HG02885 (cell line): ENCODE measurements around the gene VIPR2.
"Not testable (repeated sequence)": the region's sequence is repeated elsewhere in the genome, so short reads cannot be mapped to it uniquely, and the experiment has no call there.

Source experiments
- ATAC-seq: cut with Tn5 transposase; IDR thresholded peaks from one replicate; pipeline ENCODE4 v1.9.1; 2021; ENCODE audit warnings: mild to moderate bottlenecking; ENCODE audit not compliant: unreplicated experiment, poor library complexity

Gene VIPR2

DNA sequence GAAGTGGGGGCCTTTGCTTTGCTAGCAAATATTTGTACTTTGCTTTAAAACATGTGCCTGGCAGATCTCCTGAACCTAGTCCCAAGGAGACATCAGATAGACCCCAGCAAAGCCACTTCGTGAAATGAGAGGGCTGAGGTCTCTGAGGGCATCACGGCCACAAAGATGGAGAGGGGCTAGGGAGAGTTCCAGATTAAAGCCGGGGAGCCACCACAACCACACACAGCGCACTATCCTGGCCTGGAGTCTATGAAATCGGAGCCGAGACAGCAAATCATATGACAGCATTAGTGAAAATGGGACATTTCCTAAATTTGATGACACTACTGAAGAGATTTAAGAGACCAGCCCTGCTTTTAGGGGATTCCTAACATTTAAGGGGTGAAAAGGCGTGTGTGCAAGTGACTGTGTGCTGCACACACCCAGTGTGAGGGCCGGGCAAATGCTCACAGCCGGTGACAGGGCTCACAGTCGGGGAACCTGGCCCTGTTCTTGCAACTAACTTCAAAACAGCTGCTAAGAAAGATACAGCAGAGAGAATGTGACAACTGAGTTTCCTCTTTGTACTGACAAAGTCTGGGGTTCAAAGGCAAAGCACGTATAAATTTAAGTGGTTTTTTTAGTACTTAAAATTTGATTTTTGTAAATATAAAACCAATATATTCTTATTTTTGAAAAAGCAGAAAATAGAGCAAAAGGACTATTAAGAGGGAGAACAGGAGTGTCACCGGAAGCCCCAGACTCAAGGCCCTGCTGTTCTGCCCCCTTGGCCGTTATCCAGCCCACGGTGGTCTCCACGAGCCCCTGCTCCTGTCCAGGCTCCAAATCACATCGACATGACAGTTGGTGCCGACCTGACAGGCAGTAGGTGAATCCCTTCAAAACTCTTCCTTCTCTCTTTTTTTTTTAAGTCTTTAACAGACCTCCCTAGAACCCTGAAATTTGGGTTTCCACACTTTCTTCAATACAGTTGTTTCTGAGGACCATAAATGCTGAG is 49.5 kb downstream of the VIPR2 start:
- no peak for ATAC-seq

DNA sequence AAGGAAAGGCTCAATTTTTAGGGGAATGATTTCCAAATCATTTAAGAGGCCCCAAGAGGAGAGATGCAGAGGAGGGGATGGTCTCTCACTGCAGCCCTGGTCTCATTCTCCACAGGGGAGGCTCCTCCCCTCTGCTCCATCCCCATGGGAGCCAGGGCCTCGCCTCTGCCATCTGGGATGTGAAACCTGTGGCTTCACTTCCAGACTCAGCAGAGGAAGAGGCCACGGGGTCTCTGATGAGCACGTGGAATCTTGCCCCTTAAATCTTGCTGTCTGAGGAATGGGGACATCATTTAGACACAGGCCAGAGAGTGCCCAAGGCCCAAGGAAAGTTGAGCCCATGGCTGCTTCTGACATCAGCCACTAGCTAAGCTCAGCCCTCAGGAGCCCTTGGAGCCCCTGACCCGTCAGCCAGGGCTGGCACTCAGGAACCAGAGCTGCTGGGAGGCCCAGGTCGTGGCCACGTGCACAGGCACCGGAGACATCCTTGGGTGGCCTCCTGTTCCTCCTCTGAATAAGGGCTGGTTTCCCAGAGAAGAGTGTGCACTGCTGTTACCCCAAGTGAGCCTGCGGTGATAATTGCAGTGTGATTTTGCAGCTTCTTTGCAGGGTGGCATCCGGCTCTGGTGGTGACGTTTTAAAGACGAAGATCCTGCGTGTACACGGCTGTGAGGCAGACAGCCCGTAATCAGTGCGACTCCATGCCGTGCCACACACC is 50.5 kb downstream of the VIPR2 start:
- ATAC-seq = no peak

DNA sequence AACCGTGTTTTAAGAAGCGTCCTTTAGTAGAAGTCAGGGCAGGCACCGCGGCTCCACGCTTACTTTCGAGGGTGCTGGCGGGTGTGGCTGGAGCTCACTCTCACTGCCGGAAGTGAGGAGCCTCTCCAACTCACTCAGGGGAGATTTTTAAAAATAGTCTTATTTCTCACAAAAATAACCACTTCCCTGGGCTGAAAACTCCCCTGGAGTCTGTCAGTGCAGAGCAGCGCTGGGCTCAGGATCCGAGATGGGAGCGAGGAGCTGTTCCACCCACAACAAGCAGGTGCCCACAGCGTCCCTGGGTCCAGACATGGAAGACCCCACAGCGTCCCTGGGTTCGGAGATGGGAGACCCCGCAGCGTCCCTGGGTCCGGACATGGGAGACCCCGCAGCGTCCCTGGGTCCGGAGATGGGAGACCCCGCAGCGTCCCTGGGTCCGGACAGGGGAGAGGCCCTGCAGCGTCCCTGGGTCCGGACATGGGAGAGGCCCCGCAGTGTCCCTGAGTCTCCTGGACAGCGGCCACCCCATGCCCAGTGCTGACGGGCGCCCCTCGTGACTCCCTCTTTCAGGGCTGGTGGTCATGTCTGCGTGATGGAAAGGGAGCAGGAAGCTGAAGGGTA is 51.2 kb downstream of the VIPR2 start:
- no peak for ATAC-seq

DNA sequence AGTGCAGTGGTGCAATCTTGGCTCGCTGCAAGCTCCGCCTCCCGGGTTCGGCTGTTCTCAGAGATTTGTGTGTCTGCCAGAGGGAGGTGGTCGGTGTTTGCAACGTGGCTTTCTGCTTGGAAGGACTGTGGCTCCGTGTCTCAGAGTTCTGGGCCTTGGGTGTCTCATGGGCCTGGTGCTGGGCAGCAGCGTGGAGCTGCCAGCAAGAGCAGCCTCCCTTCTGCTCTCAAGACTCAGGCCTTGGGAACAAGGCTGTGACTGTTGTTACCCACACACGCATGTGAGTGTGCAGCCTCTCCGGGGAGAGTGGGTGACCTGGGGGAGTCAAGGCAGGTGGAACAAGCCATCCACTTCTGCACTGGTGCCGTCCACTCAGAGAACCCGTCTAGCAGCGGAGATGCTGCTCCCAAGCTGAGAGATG is 52.0 kb downstream of the VIPR2 start:
- ATAC-seq = no peak

DNA sequence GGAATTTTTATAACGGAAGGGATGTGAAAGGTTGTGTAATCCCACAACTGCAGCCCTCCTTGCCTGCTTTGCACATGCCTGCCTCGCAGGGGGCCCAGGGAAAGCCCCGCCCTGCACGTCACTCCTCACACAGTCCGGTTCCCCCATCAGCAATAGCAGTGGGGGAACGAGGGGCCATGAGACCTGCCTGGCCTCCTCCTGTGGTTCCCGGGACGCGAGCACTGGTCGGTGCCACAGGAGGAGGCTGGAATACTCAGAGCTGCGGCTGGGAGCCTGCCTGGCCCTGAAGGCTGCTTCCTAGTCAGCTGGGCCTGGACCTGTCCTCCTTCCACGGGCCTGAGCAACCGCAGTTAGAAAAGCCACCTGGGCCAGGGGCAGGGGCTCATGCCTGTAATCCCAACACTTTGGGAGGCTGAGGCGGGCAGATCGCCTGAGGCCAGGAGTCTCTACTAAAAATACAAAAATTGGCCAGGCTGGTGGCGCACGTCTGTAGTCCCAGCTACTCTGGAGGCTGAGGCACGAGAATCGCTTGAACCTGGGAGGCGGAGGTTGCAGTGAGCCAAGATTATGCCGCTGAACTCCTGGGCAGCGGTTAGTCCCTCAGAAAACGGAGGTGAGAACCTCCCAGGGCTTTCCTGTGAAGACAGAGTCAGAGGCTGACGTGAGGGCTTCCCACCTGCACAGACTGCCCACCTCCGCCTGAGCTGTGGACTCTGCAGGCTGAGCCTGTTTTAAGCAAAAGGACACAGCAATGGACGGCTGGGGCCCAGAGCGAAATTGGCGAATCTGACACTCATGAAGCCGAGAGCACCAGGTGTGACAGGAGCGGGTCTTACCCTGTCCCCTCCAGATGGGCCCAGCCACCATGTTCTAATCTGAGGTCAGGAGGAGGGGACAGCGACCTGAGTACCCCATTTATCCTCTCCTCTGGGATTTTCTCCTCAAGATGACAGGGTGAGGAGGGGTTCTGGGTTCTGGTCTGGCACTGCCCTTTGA is 52.9 kb downstream of the VIPR2 start:
- ATAC-seq = no peak

DNA sequence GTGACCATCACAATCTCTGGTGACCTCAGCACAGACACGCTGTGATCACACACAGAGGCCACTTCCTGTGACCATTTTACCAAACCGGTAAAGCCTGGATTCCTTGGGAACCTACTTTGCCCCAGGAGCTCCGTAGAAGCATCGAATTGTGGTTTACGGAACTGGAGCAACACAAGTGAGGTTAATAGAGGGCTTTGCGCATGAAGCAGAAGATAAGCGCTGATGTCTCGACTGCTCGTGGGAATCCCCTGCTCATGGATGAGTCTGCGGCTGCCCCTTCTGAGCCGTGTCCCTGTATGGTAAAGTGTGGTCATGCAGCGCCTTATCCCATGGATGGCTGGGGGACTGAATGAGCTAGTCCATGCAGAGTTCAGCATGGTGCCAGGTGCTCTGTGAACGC is 53.6 kb downstream of the VIPR2 start:
- no peak for ATAC-seq

DNA sequence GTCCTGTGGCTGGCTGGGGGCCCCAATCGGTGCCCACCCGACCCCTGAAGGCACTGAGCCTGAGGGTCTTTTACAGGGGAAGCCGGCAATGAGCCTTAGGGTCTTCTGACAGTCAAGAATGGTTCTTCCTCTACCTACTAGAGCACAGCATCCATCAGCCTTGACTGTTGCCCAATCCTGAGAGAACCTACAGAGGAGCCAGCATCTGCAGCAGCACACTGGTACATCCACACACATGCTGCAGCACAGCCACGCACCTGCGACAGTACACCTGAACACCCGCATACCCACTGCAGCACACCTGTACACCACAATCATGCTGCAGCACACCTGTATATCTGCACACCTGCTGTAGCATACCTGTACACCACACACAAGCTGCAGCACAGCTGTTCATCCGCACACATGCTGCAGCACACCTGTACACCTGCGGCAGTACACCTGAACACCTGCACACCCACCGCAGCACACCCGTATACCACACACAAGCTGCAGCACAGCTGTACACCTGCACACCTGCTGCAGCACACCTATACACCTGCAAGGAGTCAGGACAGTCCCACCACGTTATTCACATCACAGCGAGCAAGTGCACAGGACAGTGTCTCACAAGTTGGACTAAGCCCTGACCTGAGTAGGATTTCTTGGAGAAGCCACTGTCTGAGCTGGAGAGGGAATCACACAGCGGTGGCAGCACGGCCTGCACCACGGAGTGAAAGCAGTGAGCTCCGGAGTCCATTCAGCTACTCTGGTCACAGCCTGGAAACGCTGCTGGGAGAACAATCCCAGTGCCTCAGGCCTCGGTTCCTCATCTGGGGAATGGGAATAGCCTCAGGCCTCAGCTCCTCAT is 56.4 kb downstream of the VIPR2 start:
- ATAC-seq = no peak

DNA sequence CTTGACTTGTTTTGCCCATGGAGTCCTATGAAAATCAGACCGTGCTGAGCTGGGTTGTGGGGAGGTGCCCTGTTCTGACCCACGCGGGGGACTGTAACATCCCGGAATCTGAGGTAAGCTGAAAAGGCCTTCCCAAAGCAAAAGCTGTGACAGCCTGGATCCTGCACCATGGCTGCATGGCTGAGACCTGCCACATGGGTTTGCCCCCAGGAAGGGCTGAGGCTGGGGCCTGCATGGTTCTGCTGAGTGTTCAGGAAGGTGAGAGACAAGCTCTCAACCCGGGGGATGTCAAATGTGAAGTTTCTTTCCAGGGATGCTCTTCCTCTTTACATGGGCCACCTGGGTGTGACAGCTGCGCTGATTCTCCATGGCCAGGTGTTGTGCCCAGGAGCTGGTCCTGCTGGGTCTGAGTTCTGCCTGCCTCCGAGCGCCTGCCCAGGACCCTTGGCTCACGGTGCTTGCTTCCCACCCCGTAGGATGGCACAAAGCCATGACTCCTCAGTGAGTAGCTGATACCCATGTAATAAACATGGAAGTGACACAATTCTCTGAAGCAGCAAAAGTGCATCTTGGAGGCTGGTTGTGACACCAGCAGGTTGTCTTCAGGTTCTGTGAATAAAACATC is 58.3 kb downstream of the VIPR2 start:
- ATAC-seq = no peak

DNA sequence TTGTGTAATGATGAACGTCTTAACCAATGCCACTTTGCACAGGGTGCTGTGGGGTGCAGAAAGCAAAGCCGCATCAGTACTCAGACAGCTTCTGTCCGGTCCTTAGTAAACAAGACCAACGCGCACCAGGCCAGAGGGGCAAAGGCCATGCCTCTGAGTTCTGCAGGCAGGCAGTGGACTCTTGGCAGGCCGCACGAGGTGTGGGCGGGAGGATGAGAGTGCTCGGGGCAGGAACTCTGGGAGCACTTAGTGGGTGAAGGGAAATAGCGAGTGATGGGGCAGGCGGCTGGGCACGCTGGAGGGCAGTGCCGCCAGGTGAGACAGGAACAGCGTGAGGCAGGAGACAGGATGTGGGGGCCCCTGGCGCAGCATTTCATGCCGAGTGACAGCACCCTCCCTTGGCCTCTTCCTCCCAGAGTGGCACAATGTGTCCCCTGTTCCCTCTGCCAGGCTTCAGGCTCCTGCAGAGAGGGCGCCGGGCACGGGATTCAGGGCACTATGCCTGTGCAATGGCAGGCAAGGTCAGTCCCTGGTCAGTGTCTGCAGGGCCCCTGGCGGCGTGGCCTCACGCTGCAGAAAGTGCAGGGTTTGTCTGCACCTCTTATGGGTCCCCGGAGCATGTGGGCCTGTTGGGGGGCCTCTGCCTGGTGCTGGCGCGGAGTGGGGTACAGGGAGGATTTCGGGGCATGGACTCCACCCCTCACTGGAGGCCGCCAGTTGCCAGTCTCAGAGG is 60.4 kb downstream of the VIPR2 start:
- no peak for ATAC-seq

DNA sequence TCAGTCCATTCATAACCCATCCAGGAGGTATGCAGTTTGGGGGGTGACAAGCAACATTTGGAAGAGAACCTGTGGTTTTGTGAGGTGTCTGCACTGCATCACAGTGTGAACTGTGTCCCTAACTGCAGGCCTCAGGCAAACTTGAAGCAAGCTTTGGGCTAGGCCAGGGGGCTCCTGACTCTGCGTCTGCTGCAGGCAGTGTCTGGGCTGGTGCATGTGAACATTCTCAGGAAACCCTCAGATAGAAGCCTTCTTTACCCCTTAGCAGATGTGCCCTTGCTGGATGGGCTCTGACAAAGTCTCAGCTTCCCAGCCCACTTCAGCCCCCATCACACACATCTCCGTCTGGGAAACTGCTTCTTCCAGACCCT is 61.0 kb downstream of the VIPR2 start:
- no peak for ATAC-seq

DNA sequence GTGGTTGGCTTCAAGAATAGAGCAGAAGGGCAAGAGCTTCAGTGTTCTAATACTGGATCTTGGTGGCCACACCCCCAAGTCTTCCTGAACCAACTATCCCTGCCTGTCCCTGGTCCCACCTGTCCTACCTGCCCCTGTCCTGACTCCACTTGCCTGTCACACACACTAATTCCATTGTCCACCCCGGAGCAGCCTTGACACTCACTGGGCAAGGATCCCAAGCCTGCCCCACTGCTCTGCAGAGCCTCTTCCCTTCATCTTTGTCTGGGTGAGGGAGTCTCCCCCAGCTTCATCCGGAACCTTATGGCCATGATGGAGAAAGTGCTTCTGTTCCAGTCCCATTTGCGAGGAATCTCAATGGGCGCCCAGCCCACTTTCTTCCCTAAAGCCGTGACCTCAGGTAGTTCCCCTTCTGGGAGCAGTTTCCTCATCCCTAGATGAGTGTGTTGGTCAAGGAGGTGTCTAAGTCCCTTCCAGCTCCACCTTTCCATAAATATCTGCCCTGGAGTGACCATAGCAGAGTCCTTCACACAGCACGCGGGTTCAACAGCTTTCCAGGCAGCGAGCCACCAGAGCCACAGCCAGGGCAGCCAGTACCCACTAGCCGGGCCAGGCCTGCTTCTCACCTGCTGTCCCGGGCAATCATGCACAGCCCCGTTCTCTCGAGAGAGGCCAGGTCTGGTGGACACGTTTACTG is 61.5 kb downstream of the VIPR2 start:
- ATAC-seq = no peak

DNA sequence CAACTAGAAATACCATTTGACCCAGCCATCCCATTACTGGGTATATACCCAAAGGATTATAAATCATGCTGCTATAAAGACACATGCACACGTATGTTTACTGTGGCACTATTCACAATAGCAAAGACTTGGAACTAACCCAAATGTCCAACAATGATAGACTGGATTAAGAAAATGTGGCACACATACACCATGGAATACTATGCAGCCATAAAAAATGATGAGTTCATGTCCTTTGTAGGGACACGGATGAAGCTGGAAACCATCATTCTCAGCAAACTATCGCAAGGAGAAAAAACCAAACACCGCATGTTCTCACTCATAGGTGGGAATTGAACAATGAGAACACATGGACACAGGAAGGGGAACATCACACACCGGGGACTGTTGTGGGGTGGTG is 62.6 kb downstream of the VIPR2 start:
- not testable (repeated sequence) for ATAC-seq

DNA sequence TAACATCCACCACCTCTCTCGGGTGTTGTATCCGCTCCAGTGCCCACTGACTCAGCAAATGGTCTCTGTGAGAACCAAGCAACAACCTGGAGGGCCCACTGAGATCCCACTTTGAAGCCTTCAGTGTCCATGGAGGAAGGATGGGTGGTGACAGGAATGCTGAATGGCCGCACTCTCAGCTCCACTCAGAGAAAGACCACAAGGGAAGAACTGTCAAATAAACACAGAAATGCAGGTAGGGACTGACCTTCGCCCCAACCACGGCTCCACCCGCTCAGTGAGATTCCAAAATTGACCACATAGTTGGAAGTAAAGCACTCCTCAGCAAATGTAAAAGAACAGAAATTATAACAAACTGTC is 65.8 kb downstream of the VIPR2 start:
- ATAC-seq = no peak

DNA sequence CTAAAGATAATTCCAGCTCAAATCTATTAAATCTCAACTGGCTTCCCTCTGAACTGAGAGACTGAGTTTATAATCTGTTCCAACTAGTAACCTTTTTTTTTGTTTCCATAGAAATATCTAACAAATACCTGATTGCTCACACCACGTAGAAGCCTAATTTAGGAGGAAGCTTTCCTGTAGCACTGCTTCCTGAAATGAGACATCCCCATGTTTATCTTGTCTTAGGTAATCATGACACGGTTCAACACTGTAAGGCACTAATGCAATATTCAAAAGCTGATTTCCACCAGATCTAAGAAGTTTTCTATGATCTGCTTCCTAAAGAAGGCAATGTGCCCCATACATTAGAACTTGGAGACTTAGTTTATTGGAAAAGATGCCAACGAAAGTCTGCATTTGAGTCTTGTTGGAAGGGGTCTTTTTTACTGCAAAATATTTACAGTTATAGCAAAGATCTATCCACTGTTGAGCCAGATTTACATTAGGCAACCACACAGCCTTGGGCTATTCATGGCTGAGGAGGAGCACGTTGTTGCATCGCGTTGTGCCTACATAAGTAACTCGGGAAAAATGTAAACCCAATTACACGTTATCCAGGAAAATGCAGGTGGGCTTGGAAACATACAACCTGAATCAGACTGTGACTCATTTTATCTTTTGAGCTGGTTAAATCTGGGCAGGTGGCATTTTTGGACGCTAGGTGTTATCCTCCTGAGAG is 66.3 kb downstream of the VIPR2 start:
- ATAC-seq = no peak

DNA sequence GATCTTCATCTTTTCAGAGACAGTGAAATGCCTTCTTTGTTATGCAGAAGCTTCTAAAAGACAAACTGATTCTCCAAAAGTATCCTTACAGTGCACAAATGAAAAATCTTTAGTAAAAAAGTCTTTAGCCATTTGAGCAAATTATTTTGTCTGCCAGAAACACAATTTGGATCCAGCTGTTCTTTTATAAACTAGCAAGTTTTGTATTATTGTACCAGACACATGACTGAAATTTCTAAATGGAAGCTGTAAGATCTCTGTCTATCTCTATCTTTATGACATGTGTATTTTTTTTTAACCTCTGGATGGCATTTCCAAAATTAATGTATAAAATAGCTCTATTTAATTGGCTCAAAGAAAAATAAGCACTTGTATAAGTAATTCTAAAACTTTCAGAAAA is 68.3 kb downstream of the VIPR2 start:
- no peak for ATAC-seq

DNA sequence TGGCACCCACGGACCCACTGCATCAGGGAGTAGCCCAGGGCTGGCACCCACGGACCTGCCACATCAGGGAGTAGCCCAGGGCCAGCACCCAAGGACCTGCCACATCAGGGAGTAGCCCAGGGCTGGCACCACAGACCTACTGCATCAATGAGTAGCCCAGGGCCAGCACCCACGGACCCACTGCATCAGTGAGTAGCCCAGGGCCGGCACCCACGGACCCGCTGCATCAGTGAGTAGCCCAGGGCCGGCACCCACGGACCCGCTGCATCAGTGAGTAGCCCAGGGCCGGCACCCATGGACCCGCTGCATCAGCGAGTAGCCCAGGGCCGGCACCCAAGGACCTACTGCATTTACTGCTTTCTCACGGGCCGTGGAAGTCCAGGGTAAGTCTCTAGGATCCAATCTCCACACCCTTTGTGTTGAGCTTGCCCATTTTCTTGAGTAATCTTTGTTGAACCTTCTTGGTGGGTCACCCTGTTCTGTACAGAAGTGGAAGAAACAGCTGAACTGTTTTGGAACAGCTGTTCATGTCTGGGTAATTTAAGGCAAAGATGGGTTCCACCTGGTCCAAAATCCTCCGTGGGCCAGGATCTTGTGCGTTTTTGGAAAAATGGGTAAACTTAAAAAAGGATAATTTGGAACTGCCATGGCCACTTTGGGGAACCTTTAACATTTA is 69.0 kb downstream of the VIPR2 start:
- ATAC-seq = no peak
